Neuronal stem cell (in vitro differentiated cells): ENCODE data around the gene AMOTL1.

ENCODE experiments used
- DNase-seq: peaks from one replicate; pipeline ENCODE4 v3.0.0-alpha.2; 2013; ENCODE audit warnings: low spot score
- H2AFZ ChIP-seq: one replicate; pipeline ENCODE4 v1.6.1; 2013; ENCODE audit warnings: mild to moderate bottlenecking, low read length, inconsistent platforms
- H2AK5ac ChIP-seq: 2 replicates; pipeline ENCODE4 v1.6.1; 2013; ENCODE audit warnings: low read depth, mild to moderate bottlenecking, inconsistent platforms, low read length, moderate library complexity, mixed read lengths
- H2BK120ac ChIP-seq: 2 replicates; pipeline ENCODE4 v1.6.1; 2013; ENCODE audit warnings: low read depth, mild to moderate bottlenecking, inconsistent platforms, low read length, moderate library complexity, mixed read lengths
- H2BK12ac ChIP-seq: one replicate; pipeline ENCODE4 v1.6.1; 2013; ENCODE audit warnings: low read length, inconsistent platforms
- H2BK15ac ChIP-seq: 2 replicates; pipeline ENCODE4 v1.6.1; 2013; ENCODE audit warnings: mild to moderate bottlenecking, low read length, inconsistent platforms, mixed read lengths
- H2BK5ac ChIP-seq: one replicate; pipeline ENCODE4 v1.6.1; 2013; ENCODE audit warnings: inconsistent platforms, mild to moderate bottlenecking, low read length, moderate library complexity
- H3K14ac ChIP-seq: one replicate; pipeline ENCODE4 v1.6.1; 2013; ENCODE audit warnings: low read length, inconsistent platforms
- H3K18ac ChIP-seq: 2 replicates; pipeline ENCODE4 v1.6.1; 2013; ENCODE audit warnings: low read length, inconsistent platforms
- H3K23ac ChIP-seq: 2 replicates; pipeline ENCODE4 v1.6.1; 2013; ENCODE audit warnings: low read depth, mild to moderate bottlenecking, mixed read lengths, low read length, inconsistent platforms; ENCODE audit not compliant: poor library complexity
- H3K27ac ChIP-seq: replicated peaks from 3 replicates; pipeline ENCODE4 v1.5.1; 2013; ENCODE audit warnings: low read length, inconsistent platforms
- H3K27me3 ChIP-seq, 3 experiments: 2 replicates each; pipeline ENCODE4 v1.6.1; 2013; ENCODE audit warnings: low read length in 3 of 3, mild to moderate bottlenecking in 2 of 3, inconsistent platforms in 1 of 3, low read depth in 1 of 3, mixed read lengths in 1 of 3, moderate library complexity in 1 of 3; ENCODE audit not compliant: control insufficient read depth in 3 of 3, insufficient read depth in 3 of 3
- H3K36me3 ChIP-seq, 2 donors: replicated peaks in 1 of 2; 2 replicates each; pipeline ENCODE4 v1.6.1; 2013; ENCODE audit warnings: low read length in 2 of 2; ENCODE audit not compliant: control insufficient read depth in 2 of 2, insufficient read depth in 2 of 2
- H3K4ac ChIP-seq: 2 replicates; pipeline ENCODE4 v1.6.1; 2013; ENCODE audit warnings: inconsistent platforms, mild to moderate bottlenecking, low read length, moderate library complexity
- H3K4me1 ChIP-seq, 2 donors: 1 replicate in 1 of 2; 2 replicates in 1 of 2; pipeline ENCODE4 v1.6.1; 2013; ENCODE audit warnings: low read length in 2 of 2, low read depth in 1 of 2; ENCODE audit not compliant: control insufficient read depth in 2 of 2, insufficient read depth in 1 of 2
- H3K4me2 ChIP-seq: one replicate; pipeline ENCODE4 v1.6.1; 2013; ENCODE audit warnings: mild to moderate bottlenecking, low read length, inconsistent platforms; ENCODE audit not compliant: insufficient read depth, poor library complexity, severe bottlenecking
- H3K4me3 ChIP-seq, 2 donors: 2 replicates each; pipeline ENCODE4 v1.5.1; 2013; ENCODE audit warnings: low read length in 2 of 2, mild to moderate bottlenecking in 2 of 2, inconsistent platforms in 1 of 2, moderate library complexity in 1 of 2
- H3K79me1 ChIP-seq: one replicate; pipeline ENCODE4 v1.6.1; 2013; ENCODE audit warnings: low read depth, mild to moderate bottlenecking, inconsistent platforms, low read length, moderate library complexity
- H3K9ac ChIP-seq: one replicate; pipeline ENCODE4 v1.6.1; 2013; ENCODE audit warnings: mild to moderate bottlenecking, low read depth, low read length, inconsistent platforms; ENCODE audit not compliant: poor library complexity
- H3K9me3 ChIP-seq, 2 donors: replicated peaks in 1 of 2; 2 replicates each; pipeline versions ENCODE3 to v1.6.1; 2013; ENCODE audit warnings: low read length in 2 of 2, mild to moderate bottlenecking in 2 of 2, inconsistent platforms in 1 of 2, low read depth in 1 of 2, mixed read lengths in 1 of 2, moderate library complexity in 1 of 2; ENCODE audit not compliant: control insufficient read depth in 2 of 2, insufficient read depth in 1 of 2
- H4K8ac ChIP-seq: one replicate; pipeline ENCODE4 v1.6.1; 2013; ENCODE audit warnings: low read depth, mild to moderate bottlenecking, inconsistent platforms, low read length, moderate library complexity
- H4K91ac ChIP-seq: one replicate; pipeline ENCODE4 v1.6.1; 2013; ENCODE audit warnings: low read length, low read depth, mild to moderate bottlenecking, inconsistent platforms; ENCODE audit not compliant: poor library complexity
- WGBS, 2 donors: extraction: QIAGEN DNeasy Blood & Tissue Kit; methylation state at CpG; one replicate each; pipeline ENCODE4 v1.1.7; 2013; ENCODE audit warnings: missing lambda C conversion rate in 2 of 2, mixed read lengths in 1 of 2; ENCODE audit not compliant: insufficient read length in 2 of 2, insufficient replicate concordance in 1 of 2; ENCODE audit errors: extremely low coverage in 2 of 2; 5-methylcytosine and 5-hydroxymethylcytosine counted together

Gene AMOTL1

GRCh38 chr11:94758666-94759065 lies 9.5 kb upstream of the AMOTL1 start:
- Histone ChIP-seq H3K4me3 (no peak overlapping the region), H2BK5ac (no peak overlapping the region), H4K8ac (no peak overlapping the region), H3K18ac (no peak overlapping the region), H3K4me2 (no peak overlapping the region), H3K4me1 (peaks cover 3 to 16% of the 10 kb centered on the region in 2 donors), H3K9me3 (no peaks in the 10 kb centered on the region), H4K91ac (no peak overlapping the region), H2AFZ (no peak overlapping the region), H3K4ac (no peak overlapping the region), H2BK15ac (no peak overlapping the region), H3K23ac (no peak overlapping the region), H2AK5ac (no peak overlapping the region), H2BK120ac (no peak overlapping the region), H3K27ac (no peak overlapping the region), H3K36me3 (peaks cover 0 to 18% of the 10 kb centered on the region in 2 donors), H3K27me3 (no peaks in the 10 kb centered on the region), H2BK12ac (no peak overlapping the region), H3K14ac (no peak overlapping the region), H3K9ac (no peak overlapping the region), H3K79me1 (no peaks in the 10 kb centered on the region)
- WGBS, 2 donors, result no CpG with 5 or more reads among the region's 3 CpGs
- DNase-seq, result no peak

DNA sequence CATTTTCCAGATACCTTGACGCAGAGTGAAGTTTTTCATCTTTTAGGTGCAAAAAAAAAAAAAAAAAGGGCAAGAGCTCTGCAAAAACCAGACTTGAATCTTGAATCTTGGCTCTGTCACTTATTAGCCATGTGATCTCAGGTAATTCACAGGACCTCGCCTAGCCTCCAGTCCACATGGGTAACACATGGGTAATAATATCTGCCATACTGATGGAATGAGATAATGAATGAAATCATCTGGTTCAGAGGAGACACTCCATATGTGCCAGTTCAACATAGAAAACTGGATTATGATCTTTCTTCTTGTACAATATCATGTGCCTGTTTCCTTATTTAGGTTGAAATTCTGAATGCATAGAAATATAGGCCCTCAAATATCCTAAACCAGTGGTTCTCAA lies 8.6 kb upstream of the AMOTL1 start:
- H3K4me1 ChIP-seq, result peaks cover 3 to 16% of the 10 kb centered on the region in 2 donors
- H3K27ac ChIP-seq, result no peak overlapping the region
- H3K23ac ChIP-seq, result no peak overlapping the region
- H3K4me2 ChIP-seq, result no peak overlapping the region
- H2AFZ ChIP-seq, result no peak overlapping the region
- H4K91ac ChIP-seq, result no peak overlapping the region
- no peak overlapping the region for H2BK12ac ChIP-seq
- H3K14ac ChIP-seq, result no peak overlapping the region
- H2BK120ac ChIP-seq, result no peak overlapping the region
- H4K8ac ChIP-seq, result no peak overlapping the region
- H3K36me3 ChIP-seq, result peaks cover 0 to 11% of the 10 kb centered on the region in 2 donors
- no peak overlapping the region for H3K4me3 ChIP-seq
- H2AK5ac ChIP-seq, result no peak overlapping the region
- H3K27me3 ChIP-seq, result no peaks in the 10 kb centered on the region
- no peaks in the 10 kb centered on the region for H3K79me1 ChIP-seq
- no CpG with 5 or more reads among the region's 2 CpGs for WGBS, 2 donors
- H2BK15ac ChIP-seq, result no peak overlapping the region
- H3K4ac ChIP-seq, result no peak overlapping the region
- H3K18ac ChIP-seq, result no peak overlapping the region
- DNase-seq, result no peak
- H3K9ac ChIP-seq, result no peak overlapping the region
- no peaks in the 10 kb centered on the region for H3K9me3 ChIP-seq
- no peak overlapping the region for H2BK5ac ChIP-seq

- H2BK120ac ChIP-seq, result no peak overlapping the region
- H3K4me3 ChIP-seq, result no peak overlapping the region
- H2AK5ac ChIP-seq, result no peak overlapping the region
- H2BK5ac ChIP-seq, result no peak overlapping the region
- no peak overlapping the region for H3K9ac ChIP-seq
- H2BK15ac ChIP-seq, result no peak overlapping the region
- no peak overlapping the region for H3K4ac ChIP-seq
- no peak overlapping the region for H3K14ac ChIP-seq
- peaks cover 0 to 5% of the 10 kb centered on the region in 2 donors for H3K36me3 ChIP-seq
- H2AFZ ChIP-seq, result no peak overlapping the region
- no peaks in the 10 kb centered on the region for H3K79me1 ChIP-seq
- H3K23ac ChIP-seq, result no peak overlapping the region
- peaks cover 3 to 16% of the 10 kb centered on the region in 2 donors for H3K4me1 ChIP-seq
- no peak overlapping the region for H4K91ac ChIP-seq
- H2BK12ac ChIP-seq, result no peak overlapping the region
- no peaks in the 10 kb centered on the region for H3K9me3 ChIP-seq
- no peak overlapping the region for H3K18ac ChIP-seq
- no peak overlapping the region for H3K4me2 ChIP-seq
- no peak for DNase-seq
- H3K27me3 ChIP-seq, result no peaks in the 10 kb centered on the region
- H3K27ac ChIP-seq, result no peak overlapping the region
- no peak overlapping the region for H4K8ac ChIP-seq
Observed at GRCh38 chr11:94760296-94760695, 7.9 kb upstream of the AMOTL1 start.

DNA sequence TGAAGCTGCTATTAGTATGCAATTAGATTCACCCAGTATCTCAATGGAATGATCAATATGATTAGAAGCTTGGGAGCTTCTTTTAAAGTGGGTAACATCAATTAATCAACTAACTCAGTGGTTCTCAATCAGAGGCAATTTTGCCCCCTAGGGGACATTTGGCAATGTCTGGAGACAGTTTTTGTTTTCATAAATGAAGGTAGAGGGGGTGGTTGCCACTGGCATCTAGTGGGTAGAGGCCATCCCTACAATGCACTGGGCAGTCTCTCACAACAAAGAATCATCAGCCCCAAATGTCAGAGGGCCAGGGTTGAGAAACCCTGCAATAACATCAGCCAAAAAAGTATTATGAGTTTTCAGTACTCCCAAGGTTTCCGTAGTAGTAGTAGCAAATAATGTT lies 5.9 kb upstream of the AMOTL1 start:
- Histone ChIP-seq H2AFZ (no peak overlapping the region), H3K4me3 (no peak overlapping the region), H2BK15ac (no peak overlapping the region), H3K9ac (no peak overlapping the region), H2BK12ac (no peak overlapping the region), H3K4ac (no peak overlapping the region), H3K79me1 (no peaks in the 10 kb centered on the region), H4K91ac (no peak overlapping the region), H3K36me3 (no peaks in the 10 kb centered on the region), H3K18ac (no peak overlapping the region), H2BK5ac (no peak overlapping the region), H3K27ac (no peak overlapping the region), H3K9me3 (no peaks in the 10 kb centered on the region), H2AK5ac (no peak overlapping the region), H4K8ac (no peak overlapping the region), H3K4me1 (peaks cover 7 to 19% of the 10 kb centered on the region in 2 donors), H3K14ac (no peak overlapping the region), H3K27me3 (no peaks in the 10 kb centered on the region), H2BK120ac (no peak overlapping the region), H3K23ac (no peak overlapping the region), H3K4me2 (no peak overlapping the region)
- no CpG with 5 or more reads among the region's 1 CpG for WGBS, 2 donors
- no peak for DNase-seq
